Astrocyte (in vitro differentiated cells and primary cell): ENCODE results near the gene GABARAPL2. TPM values are rescaled to one million over a fixed set of nuclear protein-coding genes. Genes with fewer than 3 reads are reported as not detected.

ENCODE experiments used
- DNase-seq: peaks from one replicate; pipeline ENCODE4 v3.0.0-alpha.2; 2010; ENCODE audit warnings: low read depth
- FAIRE-seq: peaks from 2 replicates; lab custom pipeline; 2011; peaks lifted over from hg19 to GRCh38; lab: Jason Lieb, UNC
- H2AFZ ChIP-seq: 2 replicates; pipeline ENCODE4 v1.6.0; 2012; ENCODE audit warnings: low read depth, low read length, inconsistent platforms
- H3K27ac ChIP-seq: 2 replicates; pipeline ENCODE4 v1.5.1; 2011; ENCODE audit warnings: low read depth, low read length, inconsistent platforms
- H3K27me3 ChIP-seq: 2 replicates; pipeline ENCODE4 v1.6.0; 2011; ENCODE audit warnings: low read length, inconsistent platforms; ENCODE audit not compliant: insufficient read depth
- H3K36me3 ChIP-seq: 2 replicates; pipeline ENCODE4 v1.5.1; 2011; ENCODE audit warnings: low read length, inconsistent platforms; ENCODE audit not compliant: insufficient read depth
- H3K4me1 ChIP-seq: 2 replicates; pipeline ENCODE4 v1.5.1; 2011; ENCODE audit warnings: low read length, inconsistent platforms; ENCODE audit not compliant: insufficient read depth
- H3K4me2 ChIP-seq: 2 replicates; pipeline ENCODE4 v1.6.0; 2012; ENCODE audit warnings: low read length, inconsistent platforms
- H3K4me3 ChIP-seq: 2 replicates; pipeline ENCODE4 v1.5.1; 2011; ENCODE audit warnings: low read depth, mild to moderate bottlenecking, low read length, inconsistent platforms; ENCODE audit not compliant: insufficient read depth
- H3K79me2 ChIP-seq: 2 replicates; pipeline ENCODE4 v1.6.0; 2012; ENCODE audit warnings: mild to moderate bottlenecking, low read length, inconsistent platforms; ENCODE audit not compliant: insufficient read depth
- H3K9ac ChIP-seq: 2 replicates; pipeline ENCODE4 v1.6.0; 2012; ENCODE audit warnings: mild to moderate bottlenecking, low read length, inconsistent platforms
- H3K9me3 ChIP-seq: 2 replicates; pipeline ENCODE4 v1.5.1; 2012; ENCODE audit warnings: low read depth, mild to moderate bottlenecking, low read length, inconsistent platforms; ENCODE audit not compliant: insufficient read depth
- H4K20me1 ChIP-seq: 2 replicates; pipeline ENCODE4 v1.6.0; 2012; ENCODE audit warnings: low read length, inconsistent platforms; ENCODE audit not compliant: insufficient read depth
- H3K27ac Mint-ChIP-seq: one replicate; pipeline ENCODE4 v1.8.0; 2021; ENCODE audit warnings: mild to moderate bottlenecking, mixed read lengths; ENCODE audit not compliant: unreplicated experiment
- H3K27me3 Mint-ChIP-seq: one replicate; pipeline ENCODE4 v1.8.0; 2021; ENCODE audit warnings: low read depth, mixed read lengths; ENCODE audit not compliant: unreplicated experiment
- H3K36me3 Mint-ChIP-seq: one replicate; pipeline ENCODE4 v1.8.0; 2021; ENCODE audit warnings: low read depth, mixed read lengths; ENCODE audit not compliant: unreplicated experiment
- H3K4me1 Mint-ChIP-seq: one replicate; pipeline ENCODE4 v1.8.0; 2021; ENCODE audit warnings: low read depth, mixed read lengths; ENCODE audit not compliant: unreplicated experiment
- H3K4me3 Mint-ChIP-seq: one replicate; pipeline ENCODE4 v1.8.0; 2021; ENCODE audit warnings: mild to moderate bottlenecking, moderate library complexity, mixed read lengths; ENCODE audit not compliant: unreplicated experiment
- H3K9me3 Mint-ChIP-seq: one replicate; pipeline ENCODE4 v1.8.0; 2021; ENCODE audit warnings: mild to moderate bottlenecking, mixed read lengths; ENCODE audit not compliant: unreplicated experiment
- CTCF ChIP-seq: IDR thresholded peaks from 2 replicates; pipeline ENCODE4 v1.5.1; 2011; ENCODE audit warnings: low read depth, mild to moderate bottlenecking, inconsistent platforms, low read length, moderate library complexity; ENCODE audit not compliant: insufficient read depth
- EZH2 ChIP-seq: IDR thresholded peaks from 2 replicates; pipeline ENCODE4 v1.6.1; 2012; ENCODE audit warnings: mild to moderate bottlenecking, low read length, inconsistent platforms; ENCODE audit not compliant: insufficient read depth
- total RNA-seq: library from RNA; stranded (reverse); gene quantifications from 2 replicates; pipeline ENCODE4 v1.2.1, GENCODE V29; 2021

The GABARAPL2 gene
- total RNA-seq, 1 donor from 2014 or later, result 108 TPM

GRCh38 chr16:75626806-75627205 lies 60.6 kb downstream of the GABARAPL2 start:
- Histone ChIP-seq H4K20me1 (no peaks in the 10 kb centered on the region), H3K27me3 (no peaks in the 10 kb centered on the region), H3K79me2 (peaks cover 8% of the 10 kb centered on the region), H3K4me1 (peaks cover 6% of the 10 kb centered on the region), H3K9ac (no peak overlapping the region), H3K36me3 (peaks cover 52% of the 10 kb centered on the region), H2AFZ (no peak overlapping the region), H3K27ac (no peak overlapping the region), H3K4me3 (no peak overlapping the region), H3K4me2 (no peak overlapping the region), H3K9me3 (no peaks in the 10 kb centered on the region)
- H3K27ac Mint-ChIP-seq, result no peak overlapping the region
- no peaks in the 10 kb centered on the region for H3K27me3 Mint-ChIP-seq
- H3K4me1 Mint-ChIP-seq, result peaks cover 10% of the 10 kb centered on the region
- no peak overlapping the region for H3K4me3 Mint-ChIP-seq
- H3K9me3 Mint-ChIP-seq, result peaks cover 2% of the 10 kb centered on the region
- peaks cover 32% of the 10 kb centered on the region for H3K36me3 Mint-ChIP-seq
- FAIRE-seq (no peak), DNase-seq (no peak)
- TF ChIP-seq EZH2 (no peak), CTCF (no peak)

Other genes starting within 250 kb of the GABARAPL2 start
- gene CFDP1, start 132.9 kb upstream of the GABARAPL2 start, total RNA-seq, result 36.9 and 38.7 TPM in 2 replicates
- gene TMEM170A, start 101.7 kb upstream of the GABARAPL2 start, total RNA-seq, result 15.2 and 16.4 TPM in 2 replicates
- 2.5 and 3.4 TPM in 2 replicates for gene CHST6, start 70.9 kb upstream of the GABARAPL2 start, total RNA-seq
- gene CHST5, start 30.3 kb upstream of the GABARAPL2 start, total RNA-seq, result 0.09 TPM in 1 of 2 replicates, not detected in the other
- gene TMEM231, start 10.1 kb upstream of the GABARAPL2 start, total RNA-seq, result 10.5 and 10.7 TPM in 2 replicates
- 37.4 and 37.9 TPM in 2 replicates for gene ADAT1, start 56.9 kb downstream of the GABARAPL2 start, total RNA-seq
- 150 and 155 TPM in 2 replicates for gene KARS1, start 81.3 kb downstream of the GABARAPL2 start, total RNA-seq
- 57.4 and 65.7 TPM in 2 replicates for gene TERF2IP, start 81.4 kb downstream of the GABARAPL2 start, total RNA-seq
- not detected in 2 replicates for gene CPHXL2, start 110.6 kb downstream of the GABARAPL2 start, total RNA-seq
- not detected in 2 replicates for gene DUXB, start 135.1 kb downstream of the GABARAPL2 start, total RNA-seq
- not detected in 2 replicates for gene CPHXL, start 160.1 kb downstream of the GABARAPL2 start, total RNA-seq